OCI-LY3 (cell line): ENCODE data around the gene PLEKHA6.

Source experiments
- H2AFZ ChIP-seq: fragments of 200-600, 300-600 bp; shearing (Covaris generic); 2 replicates; pipeline ENCODE4 v1.6.0; 2014; ENCODE audit warnings: antibody characterized with exemption, low read depth, low read length
- H3K27ac ChIP-seq: fragments of 200-600, 300-600 bp; sonication (generic); 2 replicates; pipeline ENCODE4 v1.5.1; 2014; ENCODE audit warnings: mild to moderate bottlenecking, low read length, moderate library complexity, mixed read lengths
- H3K27me3 ChIP-seq: fragments of 200-600, 300-600 bp; sonication (generic); 2 replicates; pipeline ENCODE4 v1.6.1; 2014; ENCODE audit warnings: low read depth, low read length, mixed read lengths
- H3K36me3 ChIP-seq: fragments of 200-600, 300-600 bp; sonication (generic); replicated peaks from 2 replicates; pipeline ENCODE3; 2014; ENCODE audit warnings: low read depth, low read length, mixed read lengths
- H3K4me1 ChIP-seq: fragments of 300-600, 200-600 bp; sonication (generic); 2 replicates; pipeline ENCODE4 v1.6.1; 2014; ENCODE audit warnings: low read length, mixed read lengths
- H3K4me2 ChIP-seq: fragments of 200-600, 300-600 bp; sonication (generic); 2 replicates; pipeline ENCODE4 v1.6.1; 2014; ENCODE audit warnings: low read length, mixed read lengths
- H3K4me3 ChIP-seq: fragments of 300-600, 200-600 bp; sonication (generic); 2 replicates; pipeline ENCODE4 v1.5.1; 2014; ENCODE audit warnings: antibody characterized with exemption, mild to moderate bottlenecking, low read length, moderate library complexity
- H3K79me2 ChIP-seq: fragments of 300-600, 200-600 bp; shearing (Covaris generic); 2 replicates; pipeline ENCODE4 v1.6.1; 2014; ENCODE audit warnings: mild to moderate bottlenecking, low read length, mixed read lengths
- H3K9ac ChIP-seq: fragments of 300-600, 200-600 bp; shearing (Covaris generic); 2 replicates; pipeline ENCODE4 v1.6.0; 2014; ENCODE audit warnings: mild to moderate bottlenecking, low read length, moderate library complexity
- H3K9me3 ChIP-seq: fragments of 200-600, 300-600 bp; shearing (Covaris generic); 2 replicates; pipeline ENCODE4 v1.6.1; 2014; ENCODE audit warnings: low read length, mixed read lengths; ENCODE audit not compliant: insufficient read depth
- H4K20me1 ChIP-seq: fragments of 200-600, 300-600 bp; sonication (generic); 2 replicates; pipeline ENCODE4 v1.6.1; 2016; ENCODE audit warnings: low read length, mixed read lengths; ENCODE audit not compliant: insufficient read depth
- CTCF ChIP-seq: fragments of 200-600, 300-600 bp; sonication (generic); IDR thresholded peaks from 2 replicates; pipeline ENCODE4 v1.5.1; 2014; ENCODE audit warnings: antibody characterized with exemption, low read length, low read depth
- EZH2phosphoT487 ChIP-seq: fragments of 200-600 bp; shearing (Covaris generic); IDR thresholded peaks from 2 replicates; pipeline ENCODE4 v1.6.1; 2018; ENCODE audit warnings: antibody characterized with exemption, mixed run types, low read depth

PLEKHA6 gene

GRCh38 chr1:204343802-204344201 is 15.9 kb downstream of the PLEKHA6 start:
- H3K9ac ChIP-seq, result no peak overlapping the region
- H3K36me3 ChIP-seq, result no peaks in the 10 kb centered on the region
- H3K4me1 ChIP-seq, result no peaks in the 10 kb centered on the region
- TF ChIP-seq CTCF (no peak), EZH2phosphoT487 (no peak)
- no peaks in the 10 kb centered on the region for H4K20me1 ChIP-seq
- H3K4me3 ChIP-seq, result no peak overlapping the region
- no peak overlapping the region for H3K4me2 ChIP-seq
- H3K79me2 ChIP-seq, result no peaks in the 10 kb centered on the region
- no peak overlapping the region for H2AFZ ChIP-seq
- no peak overlapping the region for H3K27ac ChIP-seq
- H3K9me3 ChIP-seq, result no peaks in the 10 kb centered on the region
- peaks cover 47% of the 10 kb centered on the region for H3K27me3 ChIP-seq

DNA sequence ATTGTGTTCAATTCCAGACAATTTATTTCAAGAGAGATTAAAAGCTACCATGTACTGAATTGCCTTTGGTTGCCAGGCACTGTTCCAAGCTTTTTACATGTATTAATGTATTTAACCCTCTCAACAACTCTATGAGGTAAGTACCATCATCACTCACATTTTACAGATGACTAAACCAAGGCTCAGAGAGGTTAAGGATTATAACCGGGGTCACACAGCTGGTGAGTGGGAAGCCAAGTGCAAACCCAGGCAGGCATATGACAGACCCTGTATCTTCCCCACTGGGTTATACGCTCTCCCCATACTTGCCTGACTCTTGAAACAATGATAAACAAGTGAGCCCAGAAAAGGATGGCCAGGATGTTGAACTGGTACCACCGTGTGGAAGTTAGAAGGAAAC is 16.5 kb downstream of the PLEKHA6 start:
- Histone ChIP-seq H3K9me3 (no peaks in the 10 kb centered on the region), H4K20me1 (no peaks in the 10 kb centered on the region), H2AFZ (no peak overlapping the region), H3K79me2 (no peaks in the 10 kb centered on the region), H3K4me2 (no peak overlapping the region), H3K27me3 (peaks cover 53% of the 10 kb centered on the region), H3K36me3 (no peaks in the 10 kb centered on the region), H3K4me1 (no peaks in the 10 kb centered on the region), H3K9ac (no peak overlapping the region), H3K27ac (no peak overlapping the region), H3K4me3 (no peak overlapping the region)
- TF ChIP-seq EZH2phosphoT487 (no peak), CTCF (no peak)

- Histone ChIP-seq H3K36me3 (no peaks in the 10 kb centered on the region), H3K4me1 (no peaks in the 10 kb centered on the region), H3K27me3 (peaks cover 57% of the 10 kb centered on the region), H3K4me3 (no peak overlapping the region), H2AFZ (no peak overlapping the region), H3K79me2 (no peaks in the 10 kb centered on the region), H3K9me3 (no peaks in the 10 kb centered on the region), H3K27ac (no peak overlapping the region), H4K20me1 (no peaks in the 10 kb centered on the region), H3K9ac (no peak overlapping the region), H3K4me2 (no peak overlapping the region)
- TF ChIP-seq EZH2phosphoT487 (no peak), CTCF (no peak)
These were observed 17.4 kb downstream of the PLEKHA6 start for GRCh38 chr1:204342310-204342709.

DNA sequence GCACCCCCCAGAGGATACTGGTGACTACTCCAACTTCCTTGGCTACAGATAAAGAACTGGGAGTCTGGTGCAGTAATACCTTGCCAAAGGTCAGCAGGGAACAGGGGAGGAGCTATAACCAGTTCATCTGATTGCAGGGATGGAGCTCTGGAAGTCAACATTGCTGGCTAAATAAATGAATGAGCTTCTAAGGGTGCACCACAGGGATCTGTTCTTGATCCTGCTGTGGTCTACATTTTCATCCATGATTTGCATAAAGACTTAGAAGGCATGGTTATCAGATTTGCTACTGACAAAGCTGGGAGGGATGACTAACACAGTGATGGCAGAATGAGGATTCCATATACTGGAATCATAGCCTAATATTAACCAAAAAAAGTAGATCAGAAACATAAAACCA is 18.3 kb downstream of the PLEKHA6 start:
- no peaks in the 10 kb centered on the region for H3K36me3 ChIP-seq
- H3K79me2 ChIP-seq, result no peaks in the 10 kb centered on the region
- H3K4me2 ChIP-seq, result no peak overlapping the region
- no peaks in the 10 kb centered on the region for H4K20me1 ChIP-seq
- no peaks in the 10 kb centered on the region for H3K9me3 ChIP-seq
- no peak overlapping the region for H3K9ac ChIP-seq
- H3K27ac ChIP-seq, result no peak overlapping the region
- H3K4me1 ChIP-seq, result no peaks in the 10 kb centered on the region
- no peak overlapping the region for H2AFZ ChIP-seq
- TF ChIP-seq CTCF, result no peak
- TF ChIP-seq EZH2phosphoT487, result no peak
- H3K27me3 ChIP-seq, result peaks cover 66% of the 10 kb centered on the region
- H3K4me3 ChIP-seq, result no peak overlapping the region
